ENCODE results near the gene RNASE4.

RNASE4 gene

DNA sequence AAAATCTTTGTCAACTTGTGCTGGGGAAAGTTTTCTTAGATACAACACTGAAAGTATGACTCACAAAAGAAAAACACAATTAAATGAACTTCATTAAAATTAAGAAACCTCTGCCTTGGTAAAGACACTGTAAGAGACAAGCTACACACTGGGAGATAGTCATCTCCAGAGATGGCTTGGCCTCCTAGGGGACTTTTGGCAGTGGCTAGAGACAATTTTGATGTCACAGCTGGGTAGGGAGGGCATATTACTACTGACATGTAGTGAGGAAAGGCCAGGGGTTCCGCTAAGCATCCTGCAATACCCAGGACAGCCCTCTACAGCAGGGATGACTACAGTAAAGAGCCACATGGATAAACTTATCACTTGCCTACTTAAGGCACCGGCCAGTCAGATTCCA, 8.7 kb upstream of the RNASE4 start:
- DNase-seq (ENCODE audit: low read depth in 2 of 2), result no peak

- DNase-seq (ENCODE audit: low read depth in 2 of 2), result no peak
Measured at GRCh38 chr14:20676072-20676471, 8.3 kb upstream of the RNASE4 start.

DNA sequence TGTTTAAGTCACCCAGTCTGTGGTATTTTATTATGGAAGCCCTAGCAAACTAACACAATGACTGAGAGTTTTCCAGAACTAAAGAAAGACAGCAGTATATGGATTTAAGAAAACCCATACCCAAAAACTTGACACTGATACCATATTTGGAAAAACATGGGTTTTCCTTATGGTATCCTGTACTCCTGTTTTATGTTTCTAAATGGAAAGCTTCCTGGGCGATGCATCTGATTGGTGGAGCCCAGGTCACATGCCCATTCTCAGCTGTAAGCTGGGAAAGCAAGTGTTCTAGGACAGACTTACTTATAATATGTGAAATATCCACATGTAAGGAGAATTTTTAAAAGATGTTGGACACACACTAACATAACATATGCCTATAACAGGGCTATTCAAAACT, 4.5 kb upstream of the RNASE4 start:
- no peak for DNase-seq (ENCODE audit: low read depth in 2 of 2)

DNA sequence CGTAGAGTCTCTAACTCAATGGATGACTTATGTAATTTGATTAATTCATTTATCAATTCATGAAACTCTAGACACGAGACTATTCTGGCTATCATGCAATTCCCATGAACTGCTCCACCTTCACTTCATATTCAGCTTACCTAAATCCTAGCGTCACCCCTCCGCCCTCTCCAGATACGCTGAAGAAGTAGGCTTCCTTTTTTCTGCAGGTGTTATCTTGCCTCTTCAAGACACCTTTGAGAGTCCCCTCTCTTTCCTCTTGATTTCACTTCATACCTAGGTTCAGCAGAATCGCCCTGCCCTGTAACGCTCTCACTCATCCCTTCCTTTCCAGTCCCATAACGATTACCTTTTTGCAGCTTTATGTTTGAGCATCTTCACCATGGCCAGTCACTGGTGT, 4.0 kb upstream of the RNASE4 start:
- no peak for DNase-seq (ENCODE audit: low read depth in 2 of 2)

GRCh38 chr14:20680843-20681347, 3.5 kb upstream of the RNASE4 start:
- no peak for DNase-seq (ENCODE audit: low read depth in 2 of 2)

DNA sequence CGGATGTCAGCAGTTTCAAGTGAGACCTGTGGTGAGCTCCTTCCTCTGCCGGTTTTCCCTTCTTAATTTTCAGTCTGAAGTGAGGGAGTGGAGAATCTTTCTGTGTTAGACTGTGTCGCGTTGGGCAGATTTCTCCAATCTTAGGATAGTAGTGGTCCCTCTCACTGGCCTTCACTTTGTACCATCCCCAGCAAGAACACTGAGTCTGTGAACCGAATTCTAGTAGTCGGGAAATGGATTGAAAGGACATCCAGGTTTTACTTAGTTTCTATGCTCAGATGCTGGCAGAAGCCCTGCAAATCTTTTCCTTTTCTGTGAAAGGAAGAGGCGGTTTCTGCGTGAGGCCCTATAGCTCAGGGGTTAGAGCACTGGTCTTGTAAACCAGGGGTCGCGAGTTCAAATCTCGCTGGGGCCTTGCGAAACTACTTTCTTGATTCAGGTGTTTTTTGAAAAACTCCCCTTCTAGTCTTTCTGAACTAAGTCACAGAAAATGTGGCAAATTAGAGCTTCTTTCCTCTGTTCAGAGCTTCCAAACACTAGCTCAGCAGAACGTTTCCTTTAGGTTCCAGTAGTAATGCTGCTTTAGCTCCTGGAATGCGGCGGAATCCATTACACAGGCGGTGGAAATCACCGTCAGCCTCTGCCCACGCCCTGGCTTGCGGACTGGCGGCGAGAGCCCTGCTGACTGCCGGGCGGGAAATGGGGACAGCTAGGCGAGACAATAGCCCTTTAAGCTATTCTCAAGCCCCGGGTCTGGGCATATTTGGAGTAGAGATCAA, 2.8 kb upstream of the RNASE4 start:
- peak; percentile 81 to 83 for DNase-seq (ENCODE audit: low read depth in 2 of 2)

GRCh38 chr14:20682127-20682434, 2.3 kb upstream of the RNASE4 start:
- no peak for DNase-seq (ENCODE audit: low read depth in 2 of 2)

DNA sequence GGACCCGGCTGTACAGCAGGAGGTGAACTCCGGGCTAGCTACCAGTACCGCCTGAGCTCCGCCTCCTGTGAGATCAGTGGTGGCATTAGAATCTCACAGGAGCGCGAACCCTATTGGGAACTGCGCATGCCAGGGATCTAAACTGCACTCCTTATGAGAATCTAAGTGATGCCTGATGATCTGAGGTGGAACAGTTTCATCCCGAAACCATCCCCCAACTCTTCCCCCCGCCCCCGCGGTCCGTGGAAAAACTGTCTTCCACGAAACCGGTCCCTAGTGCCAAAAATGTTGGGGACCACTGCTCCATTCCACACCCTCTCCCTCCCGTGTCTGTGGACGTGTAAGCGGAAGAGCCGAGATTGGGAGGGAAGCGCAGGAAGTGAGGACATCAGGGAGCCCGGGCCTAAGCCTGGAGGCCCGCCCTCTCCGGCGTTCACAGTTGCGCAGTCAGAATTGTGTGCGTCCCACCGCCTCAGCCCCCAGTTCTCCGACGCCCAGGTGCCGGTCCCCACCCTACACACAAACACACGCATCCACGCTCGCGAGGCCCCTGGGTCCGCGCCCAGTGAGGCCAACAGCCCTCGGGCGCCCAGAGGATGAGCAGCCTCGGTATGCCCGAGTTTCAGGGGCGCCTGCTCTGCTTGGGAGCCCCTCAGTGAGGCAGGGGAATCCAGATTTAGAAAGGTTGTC, 1.8 kb upstream of the RNASE4 start:
- peak; percentile 49 to 58 for DNase-seq (ENCODE audit: low read depth in 2 of 2)

- DNase-seq (ENCODE audit: low read depth in 2 of 2), result peak; percentile 53 to 60
Measured at GRCh38 chr14:20683125-20683890, 1.1 kb upstream of the RNASE4 start.

- DNase-seq (ENCODE audit: low read depth in 2 of 2), result no peak
Measured at GRCh38 chr14:20684662-20685456, 499 bp downstream of the RNASE4 start.

- no peak for DNase-seq (ENCODE audit: low read depth in 2 of 2)
Measured at GRCh38 chr14:20686386-20687143, 2.2 kb downstream of the RNASE4 start.

- DNase-seq (ENCODE audit: low read depth in 2 of 2), result no peak
Measured at GRCh38 chr14:20687362-20688166, 3.2 kb downstream of the RNASE4 start.

GRCh38 chr14:20688167-20688839, 3.9 kb downstream of the RNASE4 start, which contains the start of gene ANG:
ANG (plus strand) TSS chr14:20688764; CDS start chr14:20693565, 4,801 bp downstream.
- no peak for DNase-seq (ENCODE audit: low read depth in 2 of 2)

DNA sequence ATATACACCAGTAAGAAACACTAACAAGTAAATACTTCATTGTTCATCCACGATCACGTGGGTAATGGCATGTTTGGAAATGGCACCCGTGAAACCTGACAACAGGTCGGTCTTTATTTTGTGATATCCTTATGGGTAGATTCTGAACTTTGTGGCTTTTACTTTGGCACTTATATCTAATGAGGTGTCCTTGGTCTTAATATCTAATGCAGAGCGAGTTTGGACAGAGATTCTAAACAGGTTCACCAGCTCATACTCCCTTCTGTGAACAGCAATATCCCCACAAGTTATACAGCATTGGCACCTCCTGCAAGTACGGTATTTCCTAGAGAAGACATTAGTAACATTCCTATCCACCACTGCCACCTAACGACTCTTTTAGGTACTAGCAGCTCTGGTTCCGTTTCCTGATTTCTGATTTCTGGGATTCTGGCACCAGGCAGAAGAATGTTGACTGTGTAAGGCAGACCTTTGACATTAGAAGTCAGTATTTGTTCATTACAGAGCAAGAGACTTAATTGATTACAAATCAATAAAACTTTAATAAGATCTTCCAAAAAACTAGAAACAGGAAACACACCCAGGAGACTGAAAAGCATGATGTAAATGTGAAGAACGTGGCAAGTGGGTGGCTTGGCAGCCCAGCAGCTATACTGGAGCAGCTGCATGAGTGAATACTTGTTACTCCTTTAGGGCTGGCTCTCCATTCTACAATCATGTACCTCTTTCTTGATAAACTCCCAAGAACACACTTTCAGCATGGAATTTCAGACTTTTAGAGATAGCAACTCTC, 6.7 kb downstream of the RNASE4 start:
- peak in 1 of 2 donors; percentile 13 for DNase-seq (ENCODE audit: low read depth in 2 of 2)

- DNase-seq (ENCODE audit: low read depth in 2 of 2), result no peak
Measured at GRCh38 chr14:20692116-20692751, 7.9 kb downstream of the RNASE4 start.

- no peak for DNase-seq (ENCODE audit: low read depth in 2 of 2)
Measured at GRCh38 chr14:20696764-20697163, 12.4 kb downstream of the RNASE4 start.

DNA sequence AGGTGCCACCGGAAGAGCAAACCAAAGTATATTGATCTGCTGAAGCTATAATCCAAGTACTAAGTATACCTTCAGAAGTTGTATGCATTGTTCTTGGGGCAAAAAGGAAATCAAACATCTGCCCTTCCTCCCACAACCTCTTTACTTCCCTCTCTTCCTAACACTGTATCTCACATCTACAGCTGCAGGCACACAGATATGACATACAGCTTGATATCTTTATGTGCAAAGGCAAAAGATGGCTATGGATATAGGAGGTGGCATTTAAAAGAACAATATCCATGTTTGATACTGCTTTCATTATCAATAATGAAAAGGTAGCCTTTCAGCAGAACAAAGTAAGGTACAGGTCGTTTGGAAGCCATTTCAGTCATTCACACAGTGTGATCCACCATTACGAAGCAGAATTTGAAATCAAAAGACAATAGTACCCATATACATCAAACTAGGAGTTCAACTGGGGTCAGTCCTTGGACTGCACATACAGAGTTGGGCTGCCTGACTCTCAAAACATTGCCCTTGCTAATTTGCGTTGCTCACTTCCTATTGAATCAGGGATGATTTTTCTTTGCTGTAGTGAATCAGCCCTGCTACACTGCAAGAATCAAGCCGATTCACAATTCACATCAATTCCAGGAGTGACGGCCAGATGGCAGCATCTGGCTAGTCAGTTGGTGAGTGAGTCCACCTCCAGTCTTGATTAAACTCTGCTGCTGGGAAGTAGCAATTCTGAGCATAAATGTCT, 13.1 kb downstream of the RNASE4 start:
- DNase-seq (ENCODE audit: low read depth in 2 of 2), result peak in 1 of 2 donors; percentile 13

DNA sequence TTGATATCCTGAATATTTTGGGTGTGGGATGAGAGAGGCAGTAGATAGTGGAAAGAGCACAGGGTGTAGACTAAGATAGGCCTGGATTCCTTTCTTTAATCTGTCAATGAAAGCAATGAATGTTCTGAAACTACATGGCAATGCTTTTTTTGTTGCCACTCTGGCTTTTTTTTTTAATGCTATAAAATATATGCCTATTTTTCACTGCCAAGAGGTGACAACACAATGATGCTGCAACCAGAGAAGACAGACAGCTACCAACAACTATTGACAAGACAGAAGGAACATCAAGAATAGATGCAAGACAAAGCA, 13.6 kb downstream of the RNASE4 start:
- no peak for DNase-seq (ENCODE audit: low read depth in 2 of 2)

All from activated CD8-positive, alpha-beta memory T cell treated with anti-CD3 and anti-CD28 coated beads for 4 hours (primary cell).